GM18873 (cell line): Measurements from ENCODE around the gene DIPK1C.

ENCODE experiments used
- ATAC-seq: cut with Tn5 transposase; IDR thresholded peaks from one replicate; pipeline ENCODE4 v1.9.1; 2021; ENCODE audit warnings: mild to moderate bottlenecking, moderate library complexity, moderate number of reproducible peaks; ENCODE audit not compliant: unreplicated experiment, low FRiP score

The DIPK1C gene

DNA sequence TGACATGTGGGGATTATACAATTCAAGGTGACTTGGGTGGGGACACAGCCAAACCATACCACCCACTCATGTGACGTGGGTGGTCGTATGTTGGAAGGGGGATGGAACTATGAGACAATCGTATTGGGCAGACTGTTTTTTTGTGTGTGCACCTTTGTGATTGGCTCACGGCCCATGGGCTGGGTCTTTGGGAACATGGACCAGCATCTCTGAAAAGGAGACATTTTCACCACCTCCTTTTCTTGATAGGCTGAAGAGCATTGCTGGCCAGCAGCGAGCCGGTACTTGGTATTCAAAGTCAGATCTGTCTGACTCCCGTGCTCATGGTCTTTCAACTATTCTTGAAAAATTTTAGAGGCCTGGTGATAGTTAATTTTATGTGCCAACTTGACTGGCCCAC lies 62.1 kb downstream of the DIPK1C start:
- no peak for ATAC-seq

DNA sequence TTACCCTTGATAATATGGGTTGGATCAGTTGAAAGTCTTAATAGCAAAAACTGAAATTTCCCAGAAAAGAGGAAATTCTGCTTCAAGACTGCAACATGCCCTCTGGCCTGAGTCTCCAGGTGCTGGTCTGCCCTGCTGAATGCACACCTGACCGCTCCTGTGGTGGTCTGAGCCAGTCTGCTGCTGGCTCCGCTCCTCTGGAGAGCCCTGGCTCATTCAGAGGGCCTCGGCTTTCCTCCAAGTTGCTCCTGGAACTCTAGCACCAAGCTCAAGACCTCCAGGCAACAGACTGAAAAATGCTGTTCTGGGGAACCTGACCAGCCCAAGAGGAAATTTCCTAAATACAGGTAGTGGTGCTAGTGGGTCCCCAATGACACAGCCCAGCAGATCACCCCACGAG lies 64.8 kb downstream of the DIPK1C start:
- no peak for ATAC-seq

DNA sequence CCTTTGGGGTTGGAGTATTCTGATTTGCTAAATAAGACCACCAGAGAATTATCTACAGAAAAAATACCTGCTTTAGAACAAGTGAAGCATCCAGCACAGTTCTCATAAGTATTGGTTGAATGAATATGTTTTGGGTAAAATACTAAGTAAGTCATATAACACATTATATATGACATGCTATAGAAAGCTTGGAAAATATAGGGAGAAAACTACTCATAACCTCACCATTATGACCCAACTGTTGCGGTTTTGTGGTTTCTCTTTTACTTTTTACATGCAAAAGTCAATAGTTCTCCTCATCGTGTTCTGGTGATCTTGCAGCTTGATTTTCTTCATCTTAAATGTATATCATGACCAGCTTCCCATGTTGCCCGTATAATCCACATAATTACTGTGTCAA lies 66.2 kb downstream of the DIPK1C start:
- ATAC-seq: no peak

GRCh38 chr18:74389991-74390390 lies 67.1 kb downstream of the DIPK1C start:
- ATAC-seq: no peak

DNA sequence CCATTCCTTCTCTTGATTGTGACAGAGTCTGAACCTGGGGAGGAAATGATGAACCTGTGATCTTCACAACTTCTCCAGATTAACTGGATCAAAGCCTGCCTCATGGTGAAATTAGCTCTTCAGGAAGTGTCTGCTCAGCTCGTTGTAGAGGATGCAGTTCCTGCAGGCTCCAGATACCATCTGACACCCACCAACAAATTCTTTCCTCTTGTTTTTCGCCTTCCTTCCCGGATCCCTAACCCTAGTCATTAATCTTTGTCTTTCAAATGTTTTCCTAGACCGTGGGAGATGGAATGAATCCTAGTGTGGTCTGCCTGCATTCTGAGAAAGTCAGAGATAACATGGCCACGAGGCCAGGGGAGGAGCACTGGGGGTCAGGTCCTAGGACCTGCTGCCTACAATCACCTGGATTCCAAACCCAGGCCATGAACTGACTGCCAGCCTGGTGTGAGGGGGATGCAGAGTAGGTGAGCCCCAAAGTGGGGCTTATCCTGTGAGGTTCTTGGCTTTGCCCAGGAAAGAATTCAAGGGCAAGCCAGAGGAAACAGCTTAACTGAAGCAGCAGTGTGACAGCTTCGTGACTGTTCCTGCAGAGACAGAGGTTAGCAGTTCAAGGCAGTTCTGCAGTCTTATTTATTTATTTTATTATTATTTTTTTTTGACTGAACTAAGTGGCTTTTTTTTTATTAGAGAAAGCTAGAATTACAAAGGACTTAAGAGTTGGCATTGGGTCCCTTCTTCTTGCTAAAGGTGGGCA lies 67.8 kb downstream of the DIPK1C start:
- no peak for ATAC-seq

GRCh38 chr18:74388227-74388626 lies 68.9 kb downstream of the DIPK1C start:
- ATAC-seq: no peak

GRCh38 chr18:74387383-74387782 lies 69.7 kb downstream of the DIPK1C start:
- no peak for ATAC-seq
